NT2/D1 (cell line): ENCODE measurements around the gene UNC80.

ENCODE experiments used
- DNase-seq: peaks from one replicate; pipeline ENCODE4 v3.0.0-alpha.2; 2011; ENCODE audit warnings: low read depth, low spot score
- H3K27me3 ChIP-seq: 2 replicates; pipeline ENCODE4 v1.6.0; 2011; ENCODE audit warnings: mild to moderate bottlenecking; ENCODE audit not compliant: insufficient read length, insufficient read depth
- H3K36me3 ChIP-seq: 2 replicates; pipeline ENCODE4 v1.6.1; 2011; ENCODE audit warnings: mild to moderate bottlenecking, low read length, mixed read lengths; ENCODE audit not compliant: insufficient read depth, insufficient read length
- H3K4me1 ChIP-seq: 2 replicates; pipeline ENCODE4 v1.5.1; 2011; ENCODE audit not compliant: insufficient read depth, insufficient read length
- H3K4me3 ChIP-seq: 2 replicates; pipeline ENCODE4 v1.5.1; 2011; ENCODE audit warnings: low read depth; ENCODE audit not compliant: insufficient read length
- H3K9ac ChIP-seq: 2 replicates; pipeline ENCODE4 v1.6.0; 2011; ENCODE audit warnings: low read depth; ENCODE audit not compliant: insufficient read length
- H3K9me3 ChIP-seq: 2 replicates; pipeline ENCODE4 v1.5.1; 2011; ENCODE audit warnings: mild to moderate bottlenecking, low read length; ENCODE audit not compliant: insufficient read depth
- SUZ12 ChIP-seq: IDR thresholded peaks from 2 replicates; pipeline ENCODE4 v1.6.1; 2011; ENCODE audit not compliant: insufficient read length, insufficient read depth; ENCODE audit errors: extremely low read depth
- YY1 ChIP-seq: IDR thresholded peaks from 2 replicates; pipeline ENCODE4 v1.6.1; 2011; ENCODE audit not compliant: insufficient read length, insufficient read depth
- ZNF274 ChIP-seq: IDR thresholded peaks from 2 replicates; pipeline ENCODE4 v1.6.1; 2011; ENCODE audit warnings: mild to moderate bottlenecking, low read depth, low read length

UNC80 gene

DNA sequence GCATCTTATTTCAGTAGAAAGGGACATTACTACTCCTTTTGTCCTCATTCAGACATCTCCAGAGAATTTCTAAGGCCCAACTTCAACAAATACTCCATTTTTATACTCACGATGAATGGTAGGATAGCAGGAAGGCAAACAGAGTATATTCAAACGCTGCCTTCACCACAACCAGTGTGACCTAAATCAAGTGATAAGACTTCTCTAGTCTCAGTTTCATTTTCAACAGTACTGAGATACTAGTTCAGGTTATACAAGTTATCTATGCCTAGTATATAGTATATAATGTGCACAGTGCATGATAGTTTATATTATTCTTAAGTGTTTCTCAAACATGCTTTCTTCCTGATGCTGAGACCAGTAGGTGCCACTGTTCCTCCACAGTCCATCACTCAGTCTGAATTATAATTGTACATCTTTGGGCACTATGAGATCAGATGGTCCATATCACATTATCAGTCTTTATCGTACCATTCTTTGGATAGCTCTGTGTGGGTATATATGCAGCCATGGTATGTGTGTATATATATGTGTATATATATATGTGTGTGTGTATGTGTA, 164.6 kb downstream of the UNC80 start:
- Histone ChIP-seq H3K9me3 (no peaks in the 10 kb centered on the region), H3K27me3 (no peaks in the 10 kb centered on the region), H3K4me1 (no peaks in the 10 kb centered on the region), H3K36me3 (no peaks in the 10 kb centered on the region), H3K4me3 (no peak overlapping the region), H3K9ac (no peak overlapping the region)
- no peak for TF ChIP-seq YY1
- no peak for TF ChIP-seq ZNF274
- TF ChIP-seq SUZ12 = no peak
- DNase-seq = no peak

DNA sequence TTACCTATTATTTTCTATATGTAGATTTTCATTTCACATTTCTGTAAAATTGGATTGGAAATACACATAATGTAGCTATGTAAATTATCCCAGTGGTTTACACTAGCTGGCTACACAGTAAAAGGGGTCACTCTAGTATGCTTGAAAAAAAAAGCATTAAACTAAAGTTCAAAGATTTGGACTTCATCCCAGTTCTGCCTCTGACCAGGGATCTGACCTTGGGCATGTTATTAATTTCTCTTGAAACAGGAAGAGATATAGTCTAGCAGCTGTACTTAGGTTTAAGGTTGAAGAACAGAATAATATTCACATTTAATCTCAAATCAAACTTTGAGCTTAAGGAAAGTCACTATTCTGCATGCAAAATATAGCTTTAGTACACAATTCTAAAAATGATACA, 166.3 kb downstream of the UNC80 start:
- Histone ChIP-seq H3K4me3 (no peak overlapping the region), H3K9ac (no peak overlapping the region), H3K9me3 (no peaks in the 10 kb centered on the region), H3K27me3 (no peaks in the 10 kb centered on the region), H3K4me1 (no peaks in the 10 kb centered on the region), H3K36me3 (no peaks in the 10 kb centered on the region)
- no peak for DNase-seq
- TF ChIP-seq ZNF274 (no peak), SUZ12 (no peak), YY1 (no peak)

DNA sequence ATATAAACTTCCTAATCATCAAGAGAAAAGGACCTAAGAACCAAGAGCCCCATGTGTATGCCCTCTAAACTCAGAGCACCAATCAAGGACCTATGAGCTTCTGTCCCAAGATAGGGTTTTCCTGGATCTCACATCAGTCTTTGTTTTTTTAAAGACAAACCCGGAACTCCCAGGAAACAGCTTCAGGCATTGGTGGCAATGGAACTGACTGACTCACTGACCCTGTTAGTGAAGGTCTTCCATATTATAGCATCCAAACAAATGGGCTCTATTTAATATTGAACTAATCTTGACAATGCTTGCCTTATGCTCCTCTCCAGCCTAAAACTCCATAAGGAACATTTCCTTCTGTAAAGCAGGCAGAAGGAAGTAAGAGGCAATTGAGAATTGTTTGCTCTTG, 167.3 kb downstream of the UNC80 start:
- TF ChIP-seq YY1 (no peak), ZNF274 (no peak), SUZ12 (no peak)
- H3K4me3 ChIP-seq = no peak overlapping the region
- DNase-seq = no peak
- H3K36me3 ChIP-seq = no peaks in the 10 kb centered on the region
- no peaks in the 10 kb centered on the region for H3K27me3 ChIP-seq
- H3K4me1 ChIP-seq = no peaks in the 10 kb centered on the region
- H3K9me3 ChIP-seq = no peaks in the 10 kb centered on the region
- no peak overlapping the region for H3K9ac ChIP-seq

DNA sequence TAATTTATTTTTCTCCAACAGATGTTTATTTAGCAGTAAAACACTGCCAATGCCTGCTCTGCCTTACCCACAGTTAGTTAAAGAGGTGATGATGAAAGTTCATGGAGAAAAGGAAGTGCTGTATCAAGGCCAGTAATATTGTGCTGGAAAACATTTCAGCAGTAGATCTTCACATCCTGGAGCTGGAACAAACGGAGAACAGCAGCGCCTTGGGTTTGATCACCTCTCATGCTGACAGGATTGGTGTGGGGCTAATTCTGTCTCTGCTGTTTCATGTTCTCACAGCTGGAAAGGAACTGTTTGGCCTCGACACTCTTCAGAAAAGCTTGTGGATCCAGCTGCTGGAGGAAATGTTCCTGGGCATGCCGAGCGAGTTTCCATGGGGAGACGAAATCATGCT, 169.3 kb downstream of the UNC80 start:
- Histone ChIP-seq H3K36me3 (no peaks in the 10 kb centered on the region), H3K27me3 (no peaks in the 10 kb centered on the region), H3K4me3 (no peak overlapping the region), H3K9ac (no peak overlapping the region), H3K9me3 (no peaks in the 10 kb centered on the region), H3K4me1 (no peaks in the 10 kb centered on the region)
- DNase-seq = no peak
- TF ChIP-seq ZNF274 = no peak
- TF ChIP-seq SUZ12 = no peak
- no peak for TF ChIP-seq YY1

DNA sequence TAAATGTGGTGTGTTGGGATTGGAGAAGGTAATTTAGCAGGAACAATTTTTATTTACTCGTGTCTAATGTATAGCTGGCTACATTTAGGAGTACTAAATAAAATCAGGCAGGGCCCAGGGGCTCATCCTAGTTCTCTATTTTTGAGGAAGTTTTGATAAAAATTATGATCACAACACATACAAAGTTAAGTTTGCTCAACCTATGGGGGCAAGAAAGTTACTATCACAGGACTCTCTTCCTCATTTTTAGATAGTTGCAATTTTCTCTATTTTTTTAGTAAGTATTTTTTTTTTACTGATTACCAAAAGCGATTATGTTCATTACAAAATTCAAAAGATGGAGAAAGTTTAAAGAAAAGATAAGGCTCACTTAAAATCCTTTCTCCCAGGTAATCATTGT, 170.8 kb downstream of the UNC80 start:
- no peak for DNase-seq
- Histone ChIP-seq H3K9ac (no peak overlapping the region), H3K36me3 (no peaks in the 10 kb centered on the region), H3K4me3 (no peak overlapping the region), H3K4me1 (no peaks in the 10 kb centered on the region), H3K9me3 (no peaks in the 10 kb centered on the region), H3K27me3 (no peaks in the 10 kb centered on the region)
- no peak for TF ChIP-seq SUZ12
- TF ChIP-seq ZNF274 = no peak
- TF ChIP-seq YY1 = no peak

DNA sequence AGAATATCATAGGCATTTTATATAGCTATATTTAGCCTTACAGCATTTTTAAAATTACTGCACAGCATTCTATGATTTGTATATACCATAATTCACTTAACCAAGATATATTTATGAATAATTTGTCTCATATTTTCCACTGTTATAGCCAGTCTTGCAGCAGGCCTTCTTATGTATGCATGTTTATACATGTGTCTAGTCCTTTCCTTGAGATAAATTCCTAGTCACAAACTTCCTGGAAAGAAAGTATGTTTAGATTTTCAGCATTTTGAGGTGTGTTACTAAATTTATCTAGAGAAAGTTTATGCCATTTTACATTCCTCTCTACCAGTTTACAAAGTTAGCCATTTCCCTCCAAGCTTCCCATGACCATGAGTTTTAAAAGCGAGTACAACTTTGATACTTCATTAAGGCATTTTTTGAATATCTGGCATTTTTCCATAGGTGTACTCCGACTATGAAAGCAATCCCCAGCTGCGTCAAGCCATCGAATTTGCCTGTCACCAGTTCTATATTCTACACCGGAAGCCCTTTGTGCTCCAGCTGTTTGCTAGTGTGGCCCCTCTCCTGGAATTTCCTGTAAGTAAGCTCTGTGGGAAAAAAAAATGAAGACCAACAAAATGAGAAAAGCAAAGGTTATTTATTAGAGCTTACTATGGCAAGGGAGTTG, 171.4 kb downstream of the UNC80 start:
- no peaks in the 10 kb centered on the region for H3K9me3 ChIP-seq
- H3K4me1 ChIP-seq = no peaks in the 10 kb centered on the region
- H3K36me3 ChIP-seq = no peaks in the 10 kb centered on the region
- no peaks in the 10 kb centered on the region for H3K27me3 ChIP-seq
- no peak overlapping the region for H3K4me3 ChIP-seq
- no peak for TF ChIP-seq SUZ12
- no peak for TF ChIP-seq YY1
- no peak for TF ChIP-seq ZNF274
- no peak overlapping the region for H3K9ac ChIP-seq
- no peak for DNase-seq

DNA sequence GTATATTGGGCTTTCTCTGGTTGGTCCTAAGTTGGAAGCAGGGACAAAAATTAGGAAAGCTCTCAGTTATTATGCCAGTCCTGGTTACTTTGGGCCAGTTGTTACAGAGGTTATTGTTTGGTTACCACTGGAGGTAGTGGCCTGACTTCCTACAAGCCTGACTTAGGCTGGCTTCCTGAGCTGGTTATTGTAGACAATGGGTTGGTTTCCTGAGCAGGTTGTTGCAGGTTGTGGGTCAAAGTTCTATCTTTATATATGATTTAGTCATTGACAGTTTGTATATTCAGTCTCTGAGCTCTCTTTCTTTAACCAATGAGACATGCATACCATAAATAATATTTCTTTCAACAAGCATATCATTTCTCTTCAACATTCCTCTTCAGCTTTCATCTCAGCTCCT, 172.1 kb downstream of the UNC80 start:
- no peak overlapping the region for H3K4me3 ChIP-seq
- no peaks in the 10 kb centered on the region for H3K9me3 ChIP-seq
- no peaks in the 10 kb centered on the region for H3K36me3 ChIP-seq
- H3K9ac ChIP-seq = no peak overlapping the region
- no peaks in the 10 kb centered on the region for H3K27me3 ChIP-seq
- TF ChIP-seq ZNF274 (no peak), YY1 (no peak), SUZ12 (no peak)
- no peaks in the 10 kb centered on the region for H3K4me1 ChIP-seq
- DNase-seq = no peak
